ENCODE results near the gene ZNF362. TPM values are rescaled to one million over a fixed set of nuclear protein-coding genes. Genes with fewer than 3 reads are reported as not detected.

The ZNF362 gene
- total RNA-seq, 6 experiments from 2014 or later: 15.3 to 19.6 (median 17.0) TPM

GRCh38 chr1:33254491-33254890 lies 1.8 kb upstream of the ZNF362 start:
- Mint-ChIP-seq H3K27ac (no peak overlapping the region), H3K27me3 (ENCODE audit: insufficient read depth) (peaks cover 21% of the 10 kb centered on the region), H3K4me1 (ENCODE audit: low read depth) (peaks cover 22% of the 10 kb centered on the region), H3K9me3 (no peaks in the 10 kb centered on the region; the same call in 1 of the 2 replicates), H3K36me3 (ENCODE audit: low read depth) (peaks cover 8% of the 10 kb centered on the region), H3K4me3 (no peak overlapping the region)
- no peak for TF ChIP-seq CTCF (IDR thresholded peaks at IDR 0.05)
- DNase-seq: no peak

- TF ChIP-seq CTCF (IDR thresholded peaks at IDR 0.05): no peak
- Mint-ChIP-seq H3K36me3 (ENCODE audit: low read depth) (peaks cover 8% of the 10 kb centered on the region), H3K27ac (peak overlapping the region; percentile 47), H3K27me3 (ENCODE audit: insufficient read depth) (peaks cover 14% of the 10 kb centered on the region), H3K4me3 (peak overlapping the region; percentile 69), H3K9me3 (no peaks in the 10 kb centered on the region; the same call in 1 of the 2 replicates), H3K4me1 (ENCODE audit: low read depth) (peaks cover 30% of the 10 kb centered on the region)
- DNase-seq: peak; percentile 24
Measured at GRCh38 chr1:33255347-33256220, 708 bp upstream of the ZNF362 start.

DNA sequence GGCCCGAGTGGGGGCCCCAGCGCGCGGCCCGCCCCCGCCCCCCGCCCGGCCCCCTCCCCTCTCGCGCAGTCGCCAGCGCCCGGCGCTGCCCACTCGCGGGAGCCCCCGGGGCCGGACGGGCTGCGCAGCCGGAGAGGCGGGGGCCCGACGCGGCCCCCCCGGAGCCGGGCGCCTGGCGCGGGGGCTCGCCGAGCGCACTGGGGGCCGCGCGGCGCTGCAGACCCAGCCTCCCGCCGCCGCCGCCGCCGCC lies 146 bp upstream of the ZNF362 start:
- H3K9me3 Mint-ChIP-seq: no peaks in the 10 kb centered on the region
- no peak overlapping the region for H3K27ac Mint-ChIP-seq
- no peak for TF ChIP-seq CTCF (IDR thresholded peaks at IDR 0.05)
- peaks cover 32% of the 10 kb centered on the region for H3K4me1 Mint-ChIP-seq (ENCODE audit: low read depth)
- no peak for DNase-seq
- peaks cover 10% of the 10 kb centered on the region for H3K27me3 Mint-ChIP-seq (ENCODE audit: insufficient read depth)
- H3K4me3 Mint-ChIP-seq: no peak overlapping the region
- H3K36me3 Mint-ChIP-seq (ENCODE audit: low read depth): peaks cover 8% of the 10 kb centered on the region

- Mint-ChIP-seq H3K9me3 (no peaks in the 10 kb centered on the region), H3K4me3 (peak overlapping the region; percentile 97), H3K4me1 (ENCODE audit: low read depth) (peaks cover 38% of the 10 kb centered on the region), H3K27ac (peak overlapping the region; percentile 98), H3K36me3 (ENCODE audit: low read depth) (peaks cover 4% of the 10 kb centered on the region; the same call in 1 of the 2 replicates), H3K27me3 (ENCODE audit: insufficient read depth) (peaks cover 10% of the 10 kb centered on the region; the same call in 1 of the 2 replicates)
- TF ChIP-seq CTCF (IDR thresholded peaks at IDR 0.05): no peak
- DNase-seq: no peak
Measured at GRCh38 chr1:33257207-33257771, 997 bp downstream of the ZNF362 start.

DNA sequence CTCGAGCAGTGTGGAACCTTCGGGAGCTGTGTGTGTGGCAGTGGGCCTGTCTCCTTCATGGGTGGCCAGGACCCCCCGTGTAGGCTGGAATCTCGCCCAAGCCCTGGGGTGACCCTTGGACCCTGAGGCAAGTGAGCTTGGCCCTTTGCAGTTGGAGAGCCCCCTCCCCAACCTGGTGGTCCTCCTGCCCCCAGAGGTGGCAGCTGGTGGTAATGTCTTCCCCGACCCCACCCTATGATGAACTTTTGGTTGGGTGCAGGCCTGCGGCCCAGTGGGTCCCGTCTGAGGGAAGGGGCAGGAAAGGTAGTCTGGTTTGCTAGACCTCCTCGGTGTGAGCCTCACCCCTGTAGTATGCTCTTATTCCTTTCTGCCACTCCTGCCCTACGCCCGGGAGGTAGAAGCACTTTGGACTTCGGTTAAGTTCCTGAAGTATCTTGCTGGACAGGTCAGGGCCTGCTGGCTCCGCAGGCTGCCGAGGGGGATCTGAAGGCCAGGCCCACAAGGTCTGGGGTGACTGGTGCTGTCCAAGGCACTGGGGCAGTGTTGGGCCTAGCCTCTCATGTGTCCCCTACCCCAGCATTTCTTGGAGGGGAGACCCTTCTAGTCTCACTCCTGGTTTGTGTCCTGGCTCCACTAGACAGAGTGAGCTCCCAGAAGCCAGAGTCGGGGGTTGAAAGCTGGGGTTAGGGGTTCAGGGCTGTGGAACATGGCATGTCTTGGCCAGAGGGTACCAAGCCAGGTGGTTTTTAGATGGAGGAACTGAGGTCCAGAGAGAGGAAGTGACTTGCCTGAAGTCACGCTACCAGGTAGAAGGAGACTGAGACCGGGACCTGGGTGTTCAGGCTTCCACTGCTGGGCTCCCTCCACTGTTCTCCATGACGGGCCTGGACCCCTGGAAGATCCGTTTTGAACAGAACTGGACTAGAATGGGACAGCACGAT lies 1.8 kb downstream of the ZNF362 start:
- H3K4me1 Mint-ChIP-seq (ENCODE audit: low read depth): peaks cover 38% of the 10 kb centered on the region
- no peak for DNase-seq
- TF ChIP-seq CTCF (IDR thresholded peaks at IDR 0.05): no peak
- peak overlapping the region; percentile 97 for H3K4me3 Mint-ChIP-seq
- peak overlapping the region; percentile 98 for H3K27ac Mint-ChIP-seq
- peaks cover 10% of the 10 kb centered on the region; the same call in 1 of the 2 replicates for H3K27me3 Mint-ChIP-seq (ENCODE audit: insufficient read depth)
- H3K9me3 Mint-ChIP-seq: no peaks in the 10 kb centered on the region
- peaks cover 4% of the 10 kb centered on the region; the same call in 1 of the 2 replicates for H3K36me3 Mint-ChIP-seq (ENCODE audit: low read depth)
